ENCODE results near the gene KCNK15. TPM values are rescaled to one million over a fixed set of nuclear protein-coding genes. Genes with fewer than 3 reads are reported as not detected.

KCNK15 gene
- polyA plus RNA-seq, 1 experiment = 0.82 TPM

- DNase-seq (ENCODE audit: low read depth) = no peak
- no peak for TF ChIP-seq CTCF (IDR thresholded peaks at IDR 0.05; ENCODE audit: insufficient read depth, low read depth, low read length)
- H3K4me3 ChIP-seq (ENCODE audit: low read depth, low read length) = no peak overlapping the region
- H3K36me3 ChIP-seq (ENCODE audit: control insufficient read depth, insufficient read depth, low read length) = no peaks in the 10 kb centered on the region
- peaks cover 1% of the 10 kb centered on the region for H3K27me3 ChIP-seq (ENCODE audit: control insufficient read depth, insufficient read depth, low read length)
- CTCF ChIA-PET = interaction anchor here (1.4 kb wide), 1 partner anchor 13 kb away, joined by 3 read pairs; no protein-coding TSS in a partner anchor
- POLR2A ChIA-PET = no interaction called here
Observed at GRCh38 chr20:44787299-44787698, 41.6 kb downstream of the KCNK15 start.

- no peaks in the 10 kb centered on the region for H3K36me3 ChIP-seq (ENCODE audit: control insufficient read depth, insufficient read depth, low read length)
- no peak for TF ChIP-seq CTCF (IDR thresholded peaks at IDR 0.05; ENCODE audit: insufficient read depth, low read depth, low read length)
- CTCF ChIA-PET = interaction anchor here (0.6 to 1.8 kb wide), 2 partner anchors 12 to 24 kb away, joined by 3 to 4 read pairs; no protein-coding TSS in a partner anchor
- POLR2A ChIA-PET = no interaction called here
- H3K4me3 ChIP-seq (ENCODE audit: low read depth, low read length) = no peak overlapping the region
- DNase-seq (ENCODE audit: low read depth) = no peak
- no peaks in the 10 kb centered on the region; the same call in none of the 2 replicates for H3K27me3 ChIP-seq (ENCODE audit: control insufficient read depth, insufficient read depth, low read length)
Observed at GRCh38 chr20:44788706-44789456, 43.2 kb downstream of the KCNK15 start.

GRCh38 chr20:44790638-44791393 is 45.2 kb downstream of the KCNK15 start:
- DNase-seq (ENCODE audit: low read depth) = no peak
- Histone ChIP-seq H3K27me3 (ENCODE audit: control insufficient read depth, insufficient read depth, low read length) (no peaks in the 10 kb centered on the region; the same call in none of the 2 replicates), H3K36me3 (ENCODE audit: control insufficient read depth, insufficient read depth, low read length) (no peaks in the 10 kb centered on the region), H3K4me3 (ENCODE audit: low read depth, low read length) (no peak overlapping the region)
- TF ChIP-seq CTCF (IDR thresholded peaks at IDR 0.05; ENCODE audit: insufficient read depth, low read depth, low read length) = no peak
- CTCF ChIA-PET = interaction anchor here (0.7 to 0.8 kb wide), 2 partner anchors 43 to 45 kb away, joined by 3 read pairs; partner anchors contain the start of gene KCNK15
- POLR2A ChIA-PET = no interaction called here

GRCh38 chr20:44792796-44793195 is 47.1 kb downstream of the KCNK15 start:
- CTCF ChIA-PET = no interaction called here

More at GRCh38 chr20:44792796-44793195, 47.1 kb downstream of the KCNK15 start:
- DNase-seq (ENCODE audit: low read depth) = no peak
- H3K4me3 ChIP-seq (ENCODE audit: low read depth, low read length) = no peak overlapping the region
- no peak for TF ChIP-seq CTCF (IDR thresholded peaks at IDR 0.05; ENCODE audit: insufficient read depth, low read depth, low read length)
- POLR2A ChIA-PET = no interaction called here
- H3K27me3 ChIP-seq (ENCODE audit: control insufficient read depth, insufficient read depth, low read length) = peaks cover 2% of the 10 kb centered on the region
- no peaks in the 10 kb centered on the region for H3K36me3 ChIP-seq (ENCODE audit: control insufficient read depth, insufficient read depth, low read length)

Measured in BJ (cell line).